Measurements from ENCODE around the gene WWC1. TPM values are rescaled to one million over a fixed set of nuclear protein-coding genes. Genes with fewer than 3 reads are reported as not detected.

WWC1 gene
- total and polyA plus RNA-seq, 10 of the 15 experiments (the other 5 are each of a cell fraction or from before 2014, with no cell fraction given): 0.50 to 7.8 (median 2.5) TPM

GRCh38 chr5:168317096-168317520 is 25.7 kb downstream of the WWC1 start (continued):
- TF ChIP-seq ZBTB33 (IDR thresholded peaks at IDR 0.05) (no peak), FOXK2 (IDR thresholded peaks at IDR 0.05) (no peak)

- H3K4me2 ChIP-seq (ENCODE audit: control insufficient read depth, insufficient read depth): no peak overlapping the region
- BruUV-seq (replicated peaks): no TSS peak
- TF ChIP-seq CREB1 (IDR thresholded peaks at IDR 0.05; ENCODE audit: low read depth) (peak; percentile 39; the same call in 1 of the 2 replicates), TCF3 (IDR thresholded peaks at IDR 0.05; ENCODE audit: borderline replicate concordance, insufficient read depth, low read depth, low read length) (no peak), ZNF687 (IDR thresholded peaks at IDR 0.05) (no peak)
- in situ Hi-C loops (cut with MboI) (no loop called here), intact Hi-C loops (cut with micrococcal nuclease; ENCODE audit: unreplicated experiment) (no loop called here)
- H3K9me3 ChIP-seq (replicated peaks; ENCODE audit: control insufficient read depth, insufficient read depth, low read length): no peaks in the 10 kb centered on the region
- ATAC-seq: no peak
- ChIA-PET POLR2A (interaction anchor here (0.5 to 0.6 kb wide), 2 partner anchors 18 to 90 kb away, joined by 3 to 5 read pairs; no protein-coding TSS in a partner anchor), SMC1A (ENCODE audit: uncharacterized antibody, unreplicated experiment) (interaction anchor here (0.7 kb wide), 1 partner anchor 44 kb away, joined by 3 read pairs; no protein-coding TSS in a partner anchor), RAD21 (ENCODE audit: unreplicated experiment) (no interaction called here), CTCF (no interaction called here)
- no peaks in the 10 kb centered on the region for H3K79me2 ChIP-seq (ENCODE audit: control insufficient read depth, insufficient read depth, low read length)
- H3K27me3 ChIP-seq (replicated peaks in 1 of 2; ENCODE audit: control insufficient read depth in 2 of 2, insufficient read depth in 2 of 2, low read length in 1 of 2): no peaks in the 10 kb centered on the region
- DNase-seq (ENCODE audit: low read depth, low spot score): no peak
- H4K20me1 ChIP-seq (ENCODE audit: control insufficient read depth, insufficient read depth): no peaks in the 10 kb centered on the region
- no peak overlapping the region for H3K4me3 ChIP-seq
- no peak overlapping the region for H3K9ac ChIP-seq (ENCODE audit: control insufficient read depth, insufficient read depth, low read length)
- no peaks in the 10 kb centered on the region for H3K36me3 ChIP-seq (ENCODE audit: control insufficient read depth in 2 of 2, insufficient read depth in 2 of 2, low read length in 1 of 2)
- no peak for FAIRE-seq
- no peak overlapping the region for H3K27ac ChIP-seq (ENCODE audit: control insufficient read depth, insufficient read depth)
- no peak overlapping the region for H2AFZ ChIP-seq (ENCODE audit: control insufficient read depth, low read depth, low read length)
- 57% methylated on average over 4 of the region's 4 CpGs for WGBS (ENCODE audit: insufficient coverage, insufficient replicate concordance, low lambda C conversion rate, missing lambda C conversion rate)
- peaks cover 12% of the 10 kb centered on the region for H3K4me1 ChIP-seq (ENCODE audit: control insufficient read depth, insufficient read depth, low read length)
Measured at GRCh38 chr5:168317521-168318147, 26.2 kb downstream of the WWC1 start.
